ENCODE results near the gene COX8A. TPM values are rescaled to one million over a fixed set of nuclear protein-coding genes. Genes with fewer than 3 reads are reported as not detected.

Gene COX8A
- total RNA-seq, 1 donor from 2014 or later, result 86.0 TPM

DNA sequence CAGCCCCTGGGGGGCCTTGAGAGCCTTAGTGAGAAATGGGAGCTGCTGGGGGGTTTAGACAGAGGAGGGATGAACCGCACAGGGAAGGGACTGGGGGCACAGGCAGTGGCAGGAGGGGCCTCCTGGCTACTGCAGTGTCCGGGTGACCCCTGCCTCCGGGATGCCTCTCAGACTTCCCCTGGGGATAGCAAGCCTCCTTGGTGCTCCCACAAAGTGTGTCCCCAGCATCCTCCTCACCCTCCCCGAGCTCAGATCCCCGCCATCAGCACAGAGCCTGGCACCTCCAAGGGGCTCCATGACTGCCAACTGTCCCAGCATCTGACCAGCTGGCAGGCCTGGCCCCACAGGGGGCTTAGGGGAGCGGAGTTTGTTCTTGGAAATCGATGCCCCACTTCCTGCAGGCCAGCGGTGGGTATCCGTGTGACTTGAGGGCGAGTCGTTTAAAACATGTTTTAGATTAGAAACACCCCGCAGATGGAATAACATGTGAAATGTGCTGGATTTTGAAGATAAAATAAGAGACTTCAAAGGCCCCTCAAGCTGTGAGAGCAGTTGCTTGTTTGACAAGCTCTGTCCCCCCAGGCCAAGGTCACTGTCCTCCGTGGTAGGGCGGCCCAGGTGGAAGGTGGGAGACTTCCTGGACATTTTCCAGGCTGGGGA is 47.8 kb downstream of the COX8A start:
- H3K4me1 Mint-ChIP-seq, result peaks cover 56% of the 10 kb centered on the region
- peaks cover 5% of the 10 kb centered on the region for H3K27me3 ChIP-seq
- no peaks in the 10 kb centered on the region for H3K36me3 Mint-ChIP-seq
- TF ChIP-seq, protein P1, sequence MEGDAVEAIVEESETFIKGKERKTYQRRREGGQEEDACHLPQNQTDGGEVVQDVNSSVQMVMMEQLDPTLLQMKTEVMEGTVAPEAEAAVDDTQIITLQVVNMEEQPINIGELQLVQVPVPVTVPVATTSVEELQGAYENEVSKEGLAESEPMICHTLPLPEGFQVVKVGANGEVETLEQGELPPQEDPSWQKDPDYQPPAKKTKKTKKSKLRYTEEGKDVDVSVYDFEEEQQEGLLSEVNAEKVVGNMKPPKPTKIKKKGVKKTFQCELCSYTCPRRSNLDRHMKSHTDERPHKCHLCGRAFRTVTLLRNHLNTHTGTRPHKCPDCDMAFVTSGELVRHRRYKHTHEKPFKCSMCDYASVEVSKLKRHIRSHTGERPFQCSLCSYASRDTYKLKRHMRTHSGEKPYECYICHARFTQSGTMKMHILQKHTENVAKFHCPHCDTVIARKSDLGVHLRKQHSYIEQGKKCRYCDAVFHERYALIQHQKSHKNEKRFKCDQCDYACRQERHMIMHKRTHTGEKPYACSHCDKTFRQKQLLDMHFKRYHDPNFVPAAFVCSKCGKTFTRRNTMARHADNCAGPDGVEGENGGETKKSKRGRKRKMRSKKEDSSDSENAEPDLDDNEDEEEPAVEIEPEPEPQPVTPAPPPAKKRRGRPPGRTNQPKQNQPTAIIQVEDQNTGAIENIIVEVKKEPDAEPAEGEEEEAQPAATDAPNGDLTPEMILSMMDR (IDR thresholded peaks at IDR 0.05), result no peak
- TF ChIP-seq EZH2phosphoT487 (IDR thresholded peaks at IDR 0.05) (no peak), EZH2 (IDR thresholded peaks at IDR 0.05) (no peak)
- H4K20me1 ChIP-seq (ENCODE audit: low read depth), result peaks cover 10% of the 10 kb centered on the region
- no peak overlapping the region for H2AFZ ChIP-seq (replicated peaks)
- peaks cover 13% of the 10 kb centered on the region for H3F3A ChIP-seq (ENCODE audit: low read depth)
- H3K4me3 ChIP-seq, result no peak overlapping the region
- peaks cover 7% of the 10 kb centered on the region for H3K27me3 Mint-ChIP-seq (ENCODE audit: insufficient read depth, low read depth)
- no peak overlapping the region for H3K4me2 ChIP-seq
- H3K9me3 Mint-ChIP-seq, result no peaks in the 10 kb centered on the region
- no peak overlapping the region for H3K4me3 Mint-ChIP-seq
- no peak overlapping the region for H3K27ac ChIP-seq
- H3K9me3 ChIP-seq (ENCODE audit: low read depth), result no peaks in the 10 kb centered on the region
- peaks cover 16% of the 10 kb centered on the region for H3K4me1 ChIP-seq
- DNase-seq (ENCODE audit: low spot score), result no peak
- H3K36me3 ChIP-seq, result no peaks in the 10 kb centered on the region
- H3K9ac ChIP-seq, result no peak overlapping the region
- H3K79me2 ChIP-seq (ENCODE audit: low read depth), result no peaks in the 10 kb centered on the region
- H3K27ac Mint-ChIP-seq, result no peak overlapping the region

DNA sequence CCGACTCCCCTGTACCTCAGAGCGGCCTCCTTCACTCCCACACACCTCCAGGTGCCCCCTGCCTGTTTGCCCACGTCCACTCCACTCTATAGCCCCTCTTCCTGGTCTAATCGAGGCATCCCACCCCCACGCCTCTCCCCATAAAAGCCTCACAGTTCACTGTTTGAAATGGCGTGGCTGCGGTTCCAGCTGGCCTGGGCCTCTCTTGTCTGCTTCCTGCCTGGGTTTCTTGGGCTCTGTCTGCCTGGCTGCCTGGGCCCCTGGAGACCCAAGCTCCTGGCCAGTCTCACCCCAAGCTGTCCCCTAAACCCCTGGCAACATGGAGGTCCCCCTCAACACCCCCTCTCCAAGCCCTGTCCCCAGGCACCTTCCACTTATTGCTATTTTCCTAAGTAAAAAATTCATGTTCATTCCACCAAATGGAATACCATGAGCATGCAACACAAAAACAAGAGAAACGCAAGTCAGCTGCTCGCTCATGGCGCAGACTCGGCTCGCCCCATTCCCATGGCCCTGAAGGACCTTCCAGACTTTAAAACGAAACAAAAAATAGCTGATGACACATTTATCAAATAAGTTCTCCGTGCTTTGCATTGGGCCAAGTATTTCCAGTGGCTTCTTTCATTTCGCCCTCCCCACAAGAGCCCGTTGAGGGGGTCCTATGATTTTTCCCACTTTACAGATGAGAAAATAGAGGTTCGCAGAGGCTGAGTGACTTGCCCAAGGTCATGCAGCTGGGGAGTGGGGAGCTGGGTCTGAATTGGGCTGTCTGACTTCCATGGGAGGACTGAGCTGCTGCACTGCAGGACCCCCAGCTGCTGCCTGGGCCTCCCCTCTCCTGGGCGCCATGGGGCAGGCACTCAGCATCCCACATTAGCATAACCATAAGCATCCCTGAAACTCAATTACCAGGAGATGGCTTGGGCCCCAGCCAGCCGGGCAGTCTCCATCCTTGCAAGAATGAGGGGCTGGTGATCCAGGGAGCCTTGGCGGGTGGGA is 49.6 kb downstream of the COX8A start:
- Mint-ChIP-seq H3K4me3 (no peak overlapping the region), H3K27ac (peak overlapping the region; percentile 75), H3K27me3 (ENCODE audit: insufficient read depth, low read depth) (peaks cover 7% of the 10 kb centered on the region), H3K4me1 (peaks cover 66% of the 10 kb centered on the region), H3K36me3 (no peaks in the 10 kb centered on the region), H3K9me3 (no peaks in the 10 kb centered on the region)
- H3F3A ChIP-seq (ENCODE audit: low read depth), result peaks cover 13% of the 10 kb centered on the region
- no peak overlapping the region for H3K4me2 ChIP-seq
- no peak overlapping the region for H2AFZ ChIP-seq (replicated peaks)
- H3K36me3 ChIP-seq, result no peaks in the 10 kb centered on the region
- H3K4me3 ChIP-seq, result no peak overlapping the region
- H3K9ac ChIP-seq, result no peak overlapping the region
- DNase-seq (ENCODE audit: low spot score), result no peak
- peaks cover 7% of the 10 kb centered on the region for H3K27me3 ChIP-seq
- TF ChIP-seq, protein P1 (IDR thresholded peaks at IDR 0.05), result no peak
- no peak for TF ChIP-seq EZH2 (IDR thresholded peaks at IDR 0.05)
- TF ChIP-seq EZH2phosphoT487 (IDR thresholded peaks at IDR 0.05), result no peak
- no peak overlapping the region for H3K27ac ChIP-seq
- peaks cover 32% of the 10 kb centered on the region for H3K4me1 ChIP-seq
- H4K20me1 ChIP-seq (ENCODE audit: low read depth), result peaks cover 10% of the 10 kb centered on the region
- H3K79me2 ChIP-seq (ENCODE audit: low read depth), result no peaks in the 10 kb centered on the region
- no peaks in the 10 kb centered on the region for H3K9me3 ChIP-seq (ENCODE audit: low read depth)

DNA sequence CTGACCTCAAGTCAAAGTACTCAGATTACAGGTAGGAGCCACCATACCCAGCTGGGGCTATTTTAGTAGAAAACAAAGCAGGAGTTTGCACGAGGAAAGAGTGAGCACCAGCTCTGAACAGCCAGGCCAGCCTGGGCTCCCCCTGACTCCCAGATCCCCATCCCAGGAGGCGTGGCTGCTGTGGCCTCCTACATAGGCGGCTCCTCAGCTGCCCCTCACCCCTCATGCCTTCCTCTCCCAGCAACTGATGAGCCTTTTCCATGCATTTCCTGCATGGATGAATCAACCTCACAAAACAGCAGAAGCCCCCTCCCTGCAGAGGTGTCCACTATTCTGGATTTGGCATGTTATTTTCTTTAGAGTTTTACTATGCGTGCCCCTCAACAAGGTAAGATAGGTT is 50.8 kb downstream of the COX8A start:
- H3K27me3 Mint-ChIP-seq (ENCODE audit: insufficient read depth, low read depth), result peaks cover 4% of the 10 kb centered on the region
- H3K36me3 ChIP-seq, result no peaks in the 10 kb centered on the region
- peaks cover 14% of the 10 kb centered on the region for H3K27me3 ChIP-seq
- H3K79me2 ChIP-seq (ENCODE audit: low read depth), result no peaks in the 10 kb centered on the region
- H3K4me3 Mint-ChIP-seq, result peak overlapping the region; percentile 68
- peaks cover 75% of the 10 kb centered on the region for H3K4me1 Mint-ChIP-seq
- no peak overlapping the region for H3K27ac ChIP-seq
- no peak overlapping the region for H3K4me2 ChIP-seq
- no peak overlapping the region for H3K9ac ChIP-seq
- peak overlapping the region; percentile 96 for H3K27ac Mint-ChIP-seq
- no peaks in the 10 kb centered on the region for H3K9me3 Mint-ChIP-seq
- H3K36me3 Mint-ChIP-seq, result no peaks in the 10 kb centered on the region
- H2AFZ ChIP-seq (replicated peaks), result no peak overlapping the region
- H3K4me3 ChIP-seq, result no peak overlapping the region
- peaks cover 34% of the 10 kb centered on the region for H3K4me1 ChIP-seq
- TF ChIP-seq EZH2 (IDR thresholded peaks at IDR 0.05) (no peak), EZH2phosphoT487 (IDR thresholded peaks at IDR 0.05) (no peak)
- TF ChIP-seq, protein P1 (IDR thresholded peaks at IDR 0.05), result no peak
- H3K9me3 ChIP-seq (ENCODE audit: low read depth), result no peaks in the 10 kb centered on the region
- peaks cover 13% of the 10 kb centered on the region for H3F3A ChIP-seq (ENCODE audit: low read depth)
- peak; percentile 62 for DNase-seq (ENCODE audit: low spot score)
- peaks cover 6% of the 10 kb centered on the region for H4K20me1 ChIP-seq (ENCODE audit: low read depth)

Small RNA genes lying within 50 kb of the gene (small RNA-seq; reads per million reads assigned to genes)
- gene RNU6-45P, result not detected

Other genes starting within 250 kb of the COX8A start
- gene ZFTA, start 205.8 kb upstream of the COX8A start, total RNA-seq (ENCODE audit: low replicate concordance), result 22.5 and 42.6 TPM in 2 replicates
- gene SPINDOC, start 161.2 kb upstream of the COX8A start, total RNA-seq (ENCODE audit: low replicate concordance), result 27.2 and 80.0 TPM in 2 replicates
- 23.0 and 25.4 TPM in 2 replicates for gene MARK2, start 135.5 kb upstream of the COX8A start, total RNA-seq (ENCODE audit: low replicate concordance)
- 70.6 and 139 TPM in 2 replicates for gene RCOR2, start 57.5 kb upstream of the COX8A start, total RNA-seq (ENCODE audit: low replicate concordance)
- gene NAA40, start 35.6 kb upstream of the COX8A start, total RNA-seq (ENCODE audit: low replicate concordance), result 38.7 and 40.4 TPM in 2 replicates
- gene OTUB1, start 11.8 kb downstream of the COX8A start, total RNA-seq (ENCODE audit: low replicate concordance), result 51.3 and 84.8 TPM in 2 replicates
- gene FLRT1, start 61.3 kb downstream of the COX8A start, total RNA-seq (ENCODE audit: low replicate concordance), result 0.11 and 0.12 TPM in 2 replicates
- 11.9 and 27.8 TPM in 2 replicates for gene MACROD1, start 191.5 kb downstream of the COX8A start, total RNA-seq (ENCODE audit: low replicate concordance)
- gene STIP1, start 211.6 kb downstream of the COX8A start, total RNA-seq (ENCODE audit: low replicate concordance), result 252 and 254 TPM in 2 replicates
- gene FERMT3, start 232.1 kb downstream of the COX8A start, total RNA-seq (ENCODE audit: low replicate concordance), result 0.31 TPM in 1 of 2 replicates, not detected in the other

Data from neural progenitor cell (in vitro differentiated cells).